Astrocyte (in vitro differentiated cells and primary cell): ENCODE results near the gene TRAPPC3L. TPM values are rescaled to one million over a fixed set of nuclear protein-coding genes. Genes with fewer than 3 reads are reported as not detected.

ENCODE experiments used
- DNase-seq: peaks from one replicate; pipeline ENCODE4 v3.0.0-alpha.2; 2010; ENCODE audit warnings: low read depth
- FAIRE-seq: peaks from 2 replicates; lab custom pipeline; 2011; peaks lifted over from hg19 to GRCh38; lab: Jason Lieb, UNC
- H2AFZ ChIP-seq: 2 replicates; pipeline ENCODE4 v1.6.0; 2012; ENCODE audit warnings: low read depth, low read length, inconsistent platforms
- H3K27ac ChIP-seq: 2 replicates; pipeline ENCODE4 v1.5.1; 2011; ENCODE audit warnings: low read depth, low read length, inconsistent platforms
- H3K27me3 ChIP-seq: 2 replicates; pipeline ENCODE4 v1.6.0; 2011; ENCODE audit warnings: low read length, inconsistent platforms; ENCODE audit not compliant: insufficient read depth
- H3K36me3 ChIP-seq: 2 replicates; pipeline ENCODE4 v1.5.1; 2011; ENCODE audit warnings: low read length, inconsistent platforms; ENCODE audit not compliant: insufficient read depth
- H3K4me1 ChIP-seq: 2 replicates; pipeline ENCODE4 v1.5.1; 2011; ENCODE audit warnings: low read length, inconsistent platforms; ENCODE audit not compliant: insufficient read depth
- H3K4me2 ChIP-seq: 2 replicates; pipeline ENCODE4 v1.6.0; 2012; ENCODE audit warnings: low read length, inconsistent platforms
- H3K4me3 ChIP-seq: 2 replicates; pipeline ENCODE4 v1.5.1; 2011; ENCODE audit warnings: low read depth, mild to moderate bottlenecking, low read length, inconsistent platforms; ENCODE audit not compliant: insufficient read depth
- H3K79me2 ChIP-seq: 2 replicates; pipeline ENCODE4 v1.6.0; 2012; ENCODE audit warnings: mild to moderate bottlenecking, low read length, inconsistent platforms; ENCODE audit not compliant: insufficient read depth
- H3K9ac ChIP-seq: 2 replicates; pipeline ENCODE4 v1.6.0; 2012; ENCODE audit warnings: mild to moderate bottlenecking, low read length, inconsistent platforms
- H3K9me3 ChIP-seq: 2 replicates; pipeline ENCODE4 v1.5.1; 2012; ENCODE audit warnings: low read depth, mild to moderate bottlenecking, low read length, inconsistent platforms; ENCODE audit not compliant: insufficient read depth
- H4K20me1 ChIP-seq: 2 replicates; pipeline ENCODE4 v1.6.0; 2012; ENCODE audit warnings: low read length, inconsistent platforms; ENCODE audit not compliant: insufficient read depth
- H3K27ac Mint-ChIP-seq: one replicate; pipeline ENCODE4 v1.8.0; 2021; ENCODE audit warnings: mild to moderate bottlenecking, mixed read lengths; ENCODE audit not compliant: unreplicated experiment
- H3K27me3 Mint-ChIP-seq: one replicate; pipeline ENCODE4 v1.8.0; 2021; ENCODE audit warnings: low read depth, mixed read lengths; ENCODE audit not compliant: unreplicated experiment
- H3K36me3 Mint-ChIP-seq: one replicate; pipeline ENCODE4 v1.8.0; 2021; ENCODE audit warnings: low read depth, mixed read lengths; ENCODE audit not compliant: unreplicated experiment
- H3K4me1 Mint-ChIP-seq: one replicate; pipeline ENCODE4 v1.8.0; 2021; ENCODE audit warnings: low read depth, mixed read lengths; ENCODE audit not compliant: unreplicated experiment
- H3K4me3 Mint-ChIP-seq: one replicate; pipeline ENCODE4 v1.8.0; 2021; ENCODE audit warnings: mild to moderate bottlenecking, moderate library complexity, mixed read lengths; ENCODE audit not compliant: unreplicated experiment
- H3K9me3 Mint-ChIP-seq: one replicate; pipeline ENCODE4 v1.8.0; 2021; ENCODE audit warnings: mild to moderate bottlenecking, mixed read lengths; ENCODE audit not compliant: unreplicated experiment
- CTCF ChIP-seq: IDR thresholded peaks from 2 replicates; pipeline ENCODE4 v1.5.1; 2011; ENCODE audit warnings: low read depth, mild to moderate bottlenecking, inconsistent platforms, low read length, moderate library complexity; ENCODE audit not compliant: insufficient read depth
- EZH2 ChIP-seq: IDR thresholded peaks from 2 replicates; pipeline ENCODE4 v1.6.1; 2012; ENCODE audit warnings: mild to moderate bottlenecking, low read length, inconsistent platforms; ENCODE audit not compliant: insufficient read depth
- total RNA-seq: library from RNA; stranded (reverse); gene quantifications from 2 replicates; pipeline ENCODE4 v1.2.1, GENCODE V29; 2021

Gene TRAPPC3L
- total RNA-seq, 1 donor from 2014 or later = not detected

- H3K9ac ChIP-seq = no peak overlapping the region
- no peaks in the 10 kb centered on the region for H4K20me1 ChIP-seq
- H3K27me3 Mint-ChIP-seq = no peaks in the 10 kb centered on the region
- H3K4me1 Mint-ChIP-seq = peaks cover 19% of the 10 kb centered on the region
- no peaks in the 10 kb centered on the region for H3K27me3 ChIP-seq
- FAIRE-seq (no peak), DNase-seq (no peak)
- H2AFZ ChIP-seq = no peak overlapping the region
- H3K79me2 ChIP-seq = no peaks in the 10 kb centered on the region
- H3K36me3 ChIP-seq = no peaks in the 10 kb centered on the region
- H3K4me1 ChIP-seq = peaks cover 12% of the 10 kb centered on the region
- no peak overlapping the region for H3K4me3 Mint-ChIP-seq
- no peaks in the 10 kb centered on the region for H3K9me3 Mint-ChIP-seq
- no peaks in the 10 kb centered on the region for H3K9me3 ChIP-seq
- TF ChIP-seq CTCF (no peak), EZH2 (no peak)
- no peak overlapping the region for H3K27ac ChIP-seq
- H3K4me2 ChIP-seq = no peak overlapping the region
- H3K27ac Mint-ChIP-seq = no peak overlapping the region
- no peaks in the 10 kb centered on the region for H3K36me3 Mint-ChIP-seq
- H3K4me3 ChIP-seq = no peak overlapping the region
These were observed 93.6 kb downstream of the TRAPPC3L start for GRCh38 chr6:116451916-116452315.

GRCh38 chr6:116450769-116451740 is 94.4 kb downstream of the TRAPPC3L start:
- H3K4me3 Mint-ChIP-seq = no peak overlapping the region
- H3K36me3 Mint-ChIP-seq = no peaks in the 10 kb centered on the region
- H3K27me3 Mint-ChIP-seq = no peaks in the 10 kb centered on the region
- no peak for TF ChIP-seq EZH2
- no peak for TF ChIP-seq CTCF
- Histone ChIP-seq H4K20me1 (no peaks in the 10 kb centered on the region), H3K9ac (no peak overlapping the region), H2AFZ (no peak overlapping the region), H3K27ac (no peak overlapping the region), H3K27me3 (no peaks in the 10 kb centered on the region), H3K4me2 (no peak overlapping the region), H3K4me3 (no peak overlapping the region), H3K9me3 (no peaks in the 10 kb centered on the region), H3K36me3 (no peaks in the 10 kb centered on the region), H3K4me1 (peaks cover 17% of the 10 kb centered on the region), H3K79me2 (no peaks in the 10 kb centered on the region)
- DNase-seq (no peak), FAIRE-seq (peak; percentile 80)
- no peaks in the 10 kb centered on the region for H3K9me3 Mint-ChIP-seq
- H3K27ac Mint-ChIP-seq = peak overlapping the region; percentile 59
- peaks cover 22% of the 10 kb centered on the region for H3K4me1 Mint-ChIP-seq

GRCh38 chr6:116450185-116450710 is 95.2 kb downstream of the TRAPPC3L start:
- H3K4me2 ChIP-seq = no peak overlapping the region
- Mint-ChIP-seq H3K4me1 (peaks cover 22% of the 10 kb centered on the region), H3K4me3 (no peak overlapping the region), H3K9me3 (no peaks in the 10 kb centered on the region), H3K27ac (no peak overlapping the region), H3K27me3 (no peaks in the 10 kb centered on the region), H3K36me3 (no peaks in the 10 kb centered on the region)
- no peak overlapping the region for H3K4me3 ChIP-seq
- no peak overlapping the region for H3K27ac ChIP-seq
- no peak overlapping the region for H3K9ac ChIP-seq
- TF ChIP-seq CTCF (no peak), EZH2 (no peak)
- no peaks in the 10 kb centered on the region for H3K27me3 ChIP-seq
- H3K36me3 ChIP-seq = no peaks in the 10 kb centered on the region
- H2AFZ ChIP-seq = no peak overlapping the region
- peaks cover 17% of the 10 kb centered on the region for H3K4me1 ChIP-seq
- H3K79me2 ChIP-seq = no peaks in the 10 kb centered on the region
- H3K9me3 ChIP-seq = no peaks in the 10 kb centered on the region
- no peaks in the 10 kb centered on the region for H4K20me1 ChIP-seq
- DNase-seq = no peak
- no peak for FAIRE-seq
